Cardiac muscle cell (in vitro differentiated cells and primary cell): ENCODE results near the gene ACAN. TPM values are rescaled to one million over a fixed set of nuclear protein-coding genes. Genes with fewer than 3 reads are reported as not detected.

ENCODE experiments used
- DNase-seq, 2 donors: peaks; one replicate each; pipeline versions ENCODE4 v3.0.0 to v3.0.0-alpha.2; 2010 to 2017; ENCODE audit warnings: low read depth in 1 of 2, low spot score in 1 of 2
- H3K27ac ChIP-seq: fragments of 200-600 bp; sonication (generic); 2 replicates; pipeline ENCODE4 v1.5.1; 2016
- H3K27me3 ChIP-seq: fragments of 200-600 bp; sonication (generic); 2 replicates; pipeline ENCODE4 v1.6.0; 2016; ENCODE audit warnings: control low read depth
- H3K36me3 ChIP-seq: fragments of 200-600 bp; sonication (generic); 2 replicates; pipeline ENCODE4 v1.5.1; 2016; ENCODE audit warnings: control low read depth
- H3K4me1 ChIP-seq: fragments of 200-600 bp; sonication (generic); 2 replicates; pipeline ENCODE4 v1.8.1; 2017; ENCODE audit warnings: low read depth, mild to moderate bottlenecking, mixed run types
- H3K4me3 ChIP-seq: fragments of 200-600 bp; sonication (generic); 2 replicates; pipeline ENCODE4 v1.5.1; 2016; ENCODE audit warnings: mild to moderate bottlenecking
- H3K9me3 ChIP-seq: fragments of 200-600 bp; sonication (generic); 2 replicates; pipeline ENCODE4 v1.5.1; 2017; ENCODE audit warnings: low read depth, mild to moderate bottlenecking, control low read depth
- polyA plus RNA-seq: library from polyadenylated mRNA; unstranded; fragments of >200 nt; fragmentation: Nextera tagmentation; extraction: Ambion mirVana; gene quantifications from 2 replicates; pipeline ENCODE4 v1.2.1, GENCODE V29; 2016
- total RNA-seq: library from RNA; depleted of rRNA; stranded (reverse); fragments of >200 nt; gene quantifications from 2 replicates; pipeline ENCODE4 v1.2.3, GENCODE V29; 2016
- TF ChIP-seq, protein P1 (sequence below): IDR thresholded peaks from 2 replicates; pipeline ENCODE4 v1.5.1; 2012; ENCODE audit warnings: low read depth, mild to moderate bottlenecking, low read length

Gene ACAN
- total and polyA plus RNA-seq, 2 experiments from 2014 or later: 0.71 to 0.91 TPM

DNA sequence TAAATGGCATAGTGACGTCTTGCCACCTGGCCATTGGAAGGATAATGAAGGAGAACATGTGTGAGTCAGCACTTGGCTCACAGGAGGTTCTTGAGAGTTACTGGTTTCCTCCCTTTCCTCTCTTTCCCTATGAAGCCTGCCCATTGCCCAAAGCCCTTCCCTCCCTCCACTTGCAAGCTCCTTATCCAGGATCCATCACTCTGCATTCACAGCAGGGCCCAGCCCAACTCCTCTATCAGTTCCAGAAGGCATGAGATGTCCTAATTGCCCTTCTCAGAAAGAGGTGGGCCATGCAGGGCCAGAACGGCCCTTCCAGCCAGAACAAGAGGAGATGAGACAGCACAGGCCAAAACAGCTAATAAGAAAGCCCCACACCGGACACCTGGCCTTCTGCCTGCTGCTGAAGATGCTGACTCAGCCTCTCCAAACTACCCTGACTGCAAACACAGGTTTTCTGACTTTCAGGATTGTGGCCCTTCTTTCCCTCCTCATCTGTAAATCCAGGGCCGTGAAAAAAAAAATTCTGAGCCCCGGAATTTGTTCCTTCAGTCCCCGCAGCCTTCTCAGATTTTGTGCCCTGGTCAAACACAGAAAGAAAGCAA, 62.4 kb downstream of the ACAN start:
- TF ChIP-seq, protein P1, sequence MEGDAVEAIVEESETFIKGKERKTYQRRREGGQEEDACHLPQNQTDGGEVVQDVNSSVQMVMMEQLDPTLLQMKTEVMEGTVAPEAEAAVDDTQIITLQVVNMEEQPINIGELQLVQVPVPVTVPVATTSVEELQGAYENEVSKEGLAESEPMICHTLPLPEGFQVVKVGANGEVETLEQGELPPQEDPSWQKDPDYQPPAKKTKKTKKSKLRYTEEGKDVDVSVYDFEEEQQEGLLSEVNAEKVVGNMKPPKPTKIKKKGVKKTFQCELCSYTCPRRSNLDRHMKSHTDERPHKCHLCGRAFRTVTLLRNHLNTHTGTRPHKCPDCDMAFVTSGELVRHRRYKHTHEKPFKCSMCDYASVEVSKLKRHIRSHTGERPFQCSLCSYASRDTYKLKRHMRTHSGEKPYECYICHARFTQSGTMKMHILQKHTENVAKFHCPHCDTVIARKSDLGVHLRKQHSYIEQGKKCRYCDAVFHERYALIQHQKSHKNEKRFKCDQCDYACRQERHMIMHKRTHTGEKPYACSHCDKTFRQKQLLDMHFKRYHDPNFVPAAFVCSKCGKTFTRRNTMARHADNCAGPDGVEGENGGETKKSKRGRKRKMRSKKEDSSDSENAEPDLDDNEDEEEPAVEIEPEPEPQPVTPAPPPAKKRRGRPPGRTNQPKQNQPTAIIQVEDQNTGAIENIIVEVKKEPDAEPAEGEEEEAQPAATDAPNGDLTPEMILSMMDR: no peak
- H3K27me3 ChIP-seq: no peaks in the 10 kb centered on the region
- H3K4me1 ChIP-seq: no peaks in the 10 kb centered on the region
- H3K9me3 ChIP-seq: no peaks in the 10 kb centered on the region
- H3K4me3 ChIP-seq: no peak overlapping the region
- no peaks in the 10 kb centered on the region for H3K36me3 ChIP-seq
- peak in 1 of 2 donors; percentile 25 for DNase-seq
- H3K27ac ChIP-seq: no peak overlapping the region

DNA sequence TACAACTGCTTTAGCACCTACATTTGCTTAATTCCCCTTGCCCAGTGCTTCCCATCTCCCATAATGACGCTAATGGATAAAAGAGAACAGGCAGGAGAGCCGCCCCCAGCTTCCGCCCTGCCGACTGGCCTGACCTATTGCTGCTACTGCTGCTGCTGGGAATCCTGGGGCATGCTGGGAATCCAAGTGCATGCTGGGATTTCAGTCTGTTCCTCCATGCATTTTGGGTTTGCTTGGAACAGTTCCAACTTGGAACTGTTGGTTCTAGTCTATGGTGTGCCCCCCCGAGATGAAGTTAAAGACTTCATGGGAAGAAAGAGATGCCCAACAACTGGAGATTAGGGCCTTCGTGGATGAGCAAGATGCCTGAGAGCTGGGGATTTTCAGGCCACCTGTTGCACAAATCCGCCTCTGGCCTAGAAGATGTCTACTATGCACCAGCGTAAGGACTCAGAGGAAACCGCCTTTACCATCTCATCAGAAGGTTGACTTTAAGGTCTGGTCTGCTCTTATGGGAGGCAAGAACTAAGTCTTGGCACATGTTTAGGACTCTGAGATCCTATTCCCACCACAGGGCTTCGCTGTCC, 63.2 kb downstream of the ACAN start:
- H3K27ac ChIP-seq: no peak overlapping the region
- no peaks in the 10 kb centered on the region for H3K9me3 ChIP-seq
- no peak for DNase-seq
- TF ChIP-seq, protein P1: no peak
- H3K4me3 ChIP-seq: no peak overlapping the region
- H3K36me3 ChIP-seq: no peaks in the 10 kb centered on the region
- no peaks in the 10 kb centered on the region for H3K27me3 ChIP-seq
- no peaks in the 10 kb centered on the region for H3K4me1 ChIP-seq

DNA sequence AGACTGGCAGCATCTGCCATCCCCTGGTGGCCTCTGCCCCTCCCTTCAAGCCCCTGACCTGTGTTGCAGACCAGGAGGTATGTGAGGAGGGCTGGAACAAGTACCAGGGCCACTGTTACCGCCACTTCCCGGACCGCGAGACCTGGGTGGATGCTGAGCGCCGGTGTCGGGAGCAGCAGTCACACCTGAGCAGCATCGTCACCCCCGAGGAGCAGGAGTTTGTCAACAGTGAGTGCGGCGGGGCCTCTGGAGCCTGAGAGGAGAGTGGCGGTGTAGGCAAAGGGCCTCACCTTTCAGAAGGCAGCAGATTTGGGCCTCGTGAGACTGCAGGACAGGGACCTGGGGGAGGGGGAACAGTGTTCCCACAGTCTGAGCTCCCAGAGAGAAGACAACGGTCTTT, 68.1 kb downstream of the ACAN start:
- Histone ChIP-seq H3K4me1 (no peaks in the 10 kb centered on the region), H3K36me3 (no peaks in the 10 kb centered on the region), H3K27ac (no peak overlapping the region), H3K4me3 (no peak overlapping the region), H3K9me3 (no peaks in the 10 kb centered on the region), H3K27me3 (no peaks in the 10 kb centered on the region)
- TF ChIP-seq, protein P1: no peak
- no peak for DNase-seq

DNA sequence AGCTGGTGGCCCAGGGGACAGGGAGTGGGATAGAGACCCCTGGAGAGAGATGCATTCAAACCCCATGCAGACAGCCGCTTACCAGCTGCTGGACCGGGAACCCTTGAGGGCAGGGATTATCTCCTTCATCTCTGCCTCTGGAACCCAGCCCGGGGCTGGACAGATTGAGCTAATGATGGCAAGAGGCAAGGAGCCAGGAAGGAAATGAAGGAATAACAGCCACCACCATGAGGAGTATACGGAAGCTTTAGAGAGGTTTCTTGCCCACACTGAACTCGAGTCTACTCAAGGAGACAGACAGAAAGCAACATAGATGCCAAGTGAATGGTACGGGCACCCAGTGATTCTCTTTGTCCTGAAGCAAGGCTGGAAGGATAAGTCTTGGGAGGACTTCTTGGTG, 68.9 kb downstream of the ACAN start:
- H3K4me1 ChIP-seq: no peaks in the 10 kb centered on the region
- no peaks in the 10 kb centered on the region for H3K27me3 ChIP-seq
- no peak overlapping the region for H3K4me3 ChIP-seq
- no peak for DNase-seq
- H3K27ac ChIP-seq: no peak overlapping the region
- H3K36me3 ChIP-seq: no peaks in the 10 kb centered on the region
- no peaks in the 10 kb centered on the region for H3K9me3 ChIP-seq
- TF ChIP-seq, protein P1: no peak

DNA sequence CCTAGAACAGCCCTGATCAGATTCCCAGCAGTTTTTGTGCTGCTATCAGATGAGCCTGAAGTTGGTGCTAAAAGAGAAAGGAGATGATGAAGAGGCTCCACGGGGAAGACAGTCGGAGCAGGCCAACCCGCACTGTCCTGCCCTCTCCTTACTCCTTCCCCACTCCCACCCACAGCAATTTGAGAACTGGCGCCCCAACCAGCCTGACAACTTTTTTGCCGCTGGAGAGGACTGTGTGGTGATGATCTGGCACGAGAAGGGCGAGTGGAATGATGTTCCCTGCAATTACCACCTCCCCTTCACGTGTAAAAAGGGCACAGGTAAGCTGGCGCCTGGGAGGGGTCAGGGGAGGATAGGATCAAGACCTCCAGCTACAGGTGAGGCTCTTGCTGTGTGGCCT, 69.5 kb downstream of the ACAN start:
- Histone ChIP-seq H3K9me3 (no peaks in the 10 kb centered on the region), H3K4me3 (no peak overlapping the region), H3K27me3 (no peaks in the 10 kb centered on the region), H3K27ac (no peak overlapping the region), H3K4me1 (no peaks in the 10 kb centered on the region), H3K36me3 (no peaks in the 10 kb centered on the region)
- TF ChIP-seq, protein P1: no peak
- DNase-seq: no peak
